ENCODE results near the gene PDK2.

PDK2 gene

DNA sequence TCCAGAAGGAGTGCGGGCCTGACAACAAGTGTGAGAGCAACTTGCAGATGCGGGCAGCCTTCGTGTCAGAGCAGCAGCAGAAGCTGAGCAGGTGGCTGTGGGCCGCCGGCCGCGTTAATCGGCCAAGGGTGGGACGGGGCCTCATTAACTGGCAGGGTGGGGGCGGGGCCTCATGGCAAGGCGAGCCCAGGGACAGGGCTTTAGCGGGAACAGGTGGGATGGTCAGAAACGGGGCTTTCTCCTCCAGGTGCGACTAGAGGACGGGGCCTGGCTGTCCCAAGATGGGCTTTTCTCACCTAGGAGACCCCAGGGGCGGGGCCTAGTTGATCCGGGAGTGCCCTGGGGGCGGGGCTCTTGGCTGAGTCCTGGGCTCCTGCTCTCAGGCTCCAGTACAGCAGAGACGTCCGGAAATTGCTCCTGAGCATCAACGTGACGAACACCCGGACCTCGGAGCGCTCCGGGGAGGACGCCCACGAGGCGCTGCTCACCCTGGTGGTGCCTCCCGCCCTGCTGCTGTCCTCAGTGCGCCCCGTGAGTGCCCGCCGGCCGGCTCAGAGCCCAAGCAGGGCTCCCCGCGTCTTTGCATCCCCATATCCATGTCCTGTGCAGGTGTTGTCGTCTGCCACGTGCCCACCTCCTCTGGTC, 18.4 kb upstream of the PDK2 start:
- no peak for DNase-seq
- Mint-ChIP-seq H3K27me3 (no peaks in the 10 kb centered on the region), H3K4me1 (no peaks in the 10 kb centered on the region), H3K9me3 (no peaks in the 10 kb centered on the region), H3K36me3 (no peaks in the 10 kb centered on the region), H3K4me3 (no peak overlapping the region), H3K27ac (no peak overlapping the region)
- CTCF ChIA-PET: interaction anchor here (1.6 to 2.2 kb wide), 3 partner anchors 11 to 38 kb away, joined by 4 to 20 read pairs (median 7); partner anchors contain the start of gene ITGA3

DNA sequence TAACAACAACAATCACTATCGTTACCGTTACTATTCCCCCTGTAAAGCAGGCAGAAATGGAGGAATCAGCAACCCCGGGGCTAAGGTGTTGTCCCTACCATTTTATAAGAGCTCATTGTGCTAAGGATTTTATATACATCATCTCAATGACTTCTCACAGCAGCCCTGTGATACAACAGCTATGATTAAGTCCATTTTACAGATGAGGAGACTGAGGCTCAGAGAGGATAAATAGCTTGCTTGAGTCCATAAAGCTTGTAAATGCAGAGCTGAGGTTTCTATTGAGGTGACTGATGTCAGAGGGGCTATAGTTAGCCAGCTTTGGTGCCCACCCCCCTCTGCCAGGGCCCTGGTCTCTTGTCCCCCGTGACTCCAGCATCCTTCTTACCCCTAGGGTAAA, 16.7 kb upstream of the PDK2 start:
- no peak for DNase-seq
- CTCF ChIA-PET: interaction anchor here (0.6 to 2.2 kb wide), 5 partner anchors 9 to 60 kb away, joined by 3 to 20 read pairs (median 3); no protein-coding TSS in a partner anchor
- no peak overlapping the region for H3K4me3 Mint-ChIP-seq
- no peaks in the 10 kb centered on the region for H3K4me1 Mint-ChIP-seq
- H3K9me3 Mint-ChIP-seq: no peaks in the 10 kb centered on the region
- H3K27ac Mint-ChIP-seq: no peak overlapping the region
- H3K36me3 Mint-ChIP-seq: no peaks in the 10 kb centered on the region
- H3K27me3 Mint-ChIP-seq: no peaks in the 10 kb centered on the region

DNA sequence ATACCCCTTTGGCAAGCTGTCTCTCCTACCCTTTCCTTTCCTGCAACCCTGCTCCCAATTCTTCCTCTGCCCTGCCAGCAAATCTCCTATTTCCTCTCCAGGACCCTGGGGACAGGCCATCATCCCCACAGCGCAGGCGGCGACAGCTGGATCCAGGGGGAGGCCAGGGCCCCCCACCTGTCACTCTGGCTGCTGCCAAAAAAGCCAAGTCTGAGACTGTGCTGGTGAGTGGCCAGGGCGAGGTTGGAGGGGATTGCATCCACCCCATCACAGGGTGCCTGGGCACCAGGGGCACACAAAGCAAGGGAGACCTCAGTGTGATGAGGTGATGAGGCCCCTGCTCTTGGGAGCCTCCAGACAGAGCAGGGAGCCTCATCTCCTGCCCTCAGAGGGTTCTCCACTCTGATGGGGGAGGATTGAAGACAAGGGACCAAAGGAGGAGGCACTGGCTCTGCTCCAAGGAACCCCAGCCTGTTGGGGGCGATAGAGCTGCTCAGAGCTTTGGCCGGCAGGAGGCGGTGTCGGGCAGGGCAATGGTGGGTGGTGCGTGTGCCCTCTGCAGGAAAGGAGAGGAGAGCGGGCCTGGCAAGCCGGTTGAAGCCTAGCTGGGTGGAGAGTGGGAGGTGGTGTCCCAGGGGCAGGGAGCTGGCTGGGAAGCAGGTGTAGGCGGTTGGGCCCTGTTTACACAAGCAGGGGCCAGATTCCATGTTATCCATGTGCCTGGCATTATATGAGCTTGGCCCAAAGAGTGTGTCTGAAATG, 15.6 kb upstream of the PDK2 start:
- no peak for DNase-seq
- CTCF ChIA-PET: interaction anchor here (1.3 to 2.7 kb wide), 3 partner anchors 12 to 522 kb away, joined by 3 to 12 read pairs (median 4); partner anchors contain the start of gene PDK2
- H3K36me3 Mint-ChIP-seq: no peaks in the 10 kb centered on the region
- no peaks in the 10 kb centered on the region for H3K4me1 Mint-ChIP-seq
- H3K4me3 Mint-ChIP-seq: no peak overlapping the region
- no peaks in the 10 kb centered on the region for H3K27me3 Mint-ChIP-seq
- no peaks in the 10 kb centered on the region for H3K9me3 Mint-ChIP-seq
- H3K27ac Mint-ChIP-seq: no peak overlapping the region

DNA sequence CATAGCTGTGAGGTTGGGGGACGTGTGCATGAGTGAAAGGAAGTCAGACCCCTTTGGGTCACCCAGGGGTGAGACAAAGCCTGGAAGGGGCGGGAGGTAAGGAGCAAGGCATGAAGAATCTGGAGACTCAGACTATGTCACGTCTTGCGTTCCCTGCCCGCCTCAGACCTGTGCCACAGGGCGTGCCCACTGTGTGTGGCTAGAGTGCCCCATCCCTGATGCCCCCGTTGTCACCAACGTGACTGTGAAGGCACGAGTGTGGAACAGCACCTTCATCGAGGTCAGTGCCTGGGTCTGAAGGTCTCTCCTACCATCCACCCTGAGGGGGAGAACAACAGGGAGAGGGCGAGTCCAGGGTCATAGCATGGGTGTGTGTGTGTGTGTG, 15.1 kb upstream of the PDK2 start:
- Mint-ChIP-seq H3K4me1 (no peaks in the 10 kb centered on the region), H3K27me3 (no peaks in the 10 kb centered on the region), H3K27ac (no peak overlapping the region), H3K36me3 (no peaks in the 10 kb centered on the region), H3K9me3 (no peaks in the 10 kb centered on the region), H3K4me3 (no peak overlapping the region)
- CTCF ChIA-PET: interaction anchor here (1.3 to 2.7 kb wide), 3 partner anchors 11 to 523 kb away, joined by 3 to 12 read pairs (median 4); partner anchors contain the start of gene PDK2
- DNase-seq: no peak

DNA sequence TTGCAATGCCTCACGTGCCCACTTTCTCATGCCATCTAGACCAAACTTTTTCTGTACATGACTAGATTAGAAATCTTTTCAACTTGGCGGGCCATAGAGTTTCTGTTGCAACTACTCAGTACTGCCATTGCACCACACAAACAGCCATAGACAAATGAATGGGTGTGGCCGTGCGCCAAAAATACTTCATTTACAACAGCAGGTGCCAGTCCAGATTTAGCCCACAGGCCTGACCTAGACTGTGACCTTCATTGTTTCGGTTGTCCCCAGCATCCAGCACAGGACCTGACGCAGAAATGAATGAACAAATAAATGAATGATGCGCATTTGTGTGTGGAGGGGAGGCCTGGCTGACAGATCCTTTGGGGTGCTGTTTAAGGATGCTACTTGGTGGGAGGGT, 14.3 kb upstream of the PDK2 start:
- Mint-ChIP-seq H3K4me3 (no peak overlapping the region), H3K4me1 (no peaks in the 10 kb centered on the region), H3K27ac (no peak overlapping the region), H3K9me3 (no peaks in the 10 kb centered on the region), H3K27me3 (no peaks in the 10 kb centered on the region), H3K36me3 (no peaks in the 10 kb centered on the region)
- no peak for DNase-seq
- CTCF ChIA-PET: interaction anchor here (1.3 to 2.7 kb wide), 3 partner anchors 11 to 524 kb away, joined by 3 to 12 read pairs (median 4); partner anchors contain the start of gene PDK2

DNA sequence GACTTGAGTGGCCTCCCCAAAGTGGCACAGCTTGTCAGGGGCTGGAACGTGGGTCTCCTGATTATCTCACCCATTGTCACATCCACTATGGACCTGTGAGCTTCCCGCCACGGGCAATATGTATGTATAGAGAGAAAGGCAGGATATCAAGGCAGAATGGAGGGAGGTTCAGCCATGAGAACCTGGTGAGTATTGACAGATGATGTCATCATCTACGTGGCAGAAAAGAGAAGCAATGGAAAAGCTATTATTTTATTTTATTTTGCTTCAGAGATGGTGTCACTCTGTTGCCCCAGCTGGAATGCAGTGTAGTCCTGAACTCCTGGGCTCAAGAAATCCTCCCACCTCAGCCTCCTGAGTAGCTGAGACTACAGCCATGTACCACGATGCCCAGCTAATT, 13.4 kb upstream of the PDK2 start:
- Mint-ChIP-seq H3K36me3 (no peaks in the 10 kb centered on the region), H3K27ac (no peak overlapping the region), H3K4me3 (no peak overlapping the region), H3K9me3 (no peaks in the 10 kb centered on the region), H3K4me1 (no peaks in the 10 kb centered on the region), H3K27me3 (no peaks in the 10 kb centered on the region)
- DNase-seq: no peak
- CTCF ChIA-PET: interaction anchor here (0.6 to 2.7 kb wide), 4 partner anchors 13 to 1250 kb away, joined by 3 to 12 read pairs (median 3); partner anchors contain the start of gene PDK2

DNA sequence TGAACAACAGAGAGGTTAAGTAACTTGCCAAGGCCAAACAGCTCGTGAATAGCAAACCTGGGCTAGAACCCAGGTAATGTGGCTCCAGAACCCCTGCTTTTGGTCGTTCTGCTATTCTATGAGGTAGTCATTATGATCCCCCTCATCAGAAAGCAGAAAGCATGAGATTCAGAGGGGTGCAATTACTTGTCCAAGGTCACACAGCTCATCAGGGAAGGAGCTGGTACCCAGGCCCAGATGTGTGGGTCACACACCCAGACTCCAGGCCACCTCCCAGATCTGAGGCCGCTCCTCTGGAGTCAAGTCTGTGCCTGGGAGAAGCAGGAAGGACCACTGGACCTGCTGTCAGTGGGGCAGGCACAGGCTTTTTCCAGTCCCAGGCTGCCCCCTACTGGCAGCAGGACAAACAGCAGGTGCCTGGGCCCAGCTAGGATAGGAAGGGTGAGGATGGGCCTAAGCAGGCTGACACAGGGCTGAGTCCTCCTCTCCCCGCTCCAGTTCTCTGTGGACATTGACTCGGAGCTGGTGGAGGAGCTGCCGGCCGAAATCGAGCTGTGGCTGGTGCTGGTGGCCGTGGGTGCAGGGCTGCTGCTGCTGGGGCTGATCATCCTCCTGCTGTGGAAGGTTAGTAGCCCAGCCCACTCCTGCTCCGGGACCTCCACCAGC, 7.8 kb upstream of the PDK2 start:
- H3K4me3 Mint-ChIP-seq: no peak overlapping the region
- no peaks in the 10 kb centered on the region for H3K4me1 Mint-ChIP-seq
- no peaks in the 10 kb centered on the region for H3K27me3 Mint-ChIP-seq
- H3K27ac Mint-ChIP-seq: no peak overlapping the region
- CTCF ChIA-PET: interaction anchor here (0.5 to 2.8 kb wide), 35 partner anchors 8 to 230 kb away, joined by 3 to 111 read pairs (median 5); partner anchors contain the start of genes ITGA3 and PDK2
- DNase-seq: peak; percentile 84
- H3K9me3 Mint-ChIP-seq: no peaks in the 10 kb centered on the region
- no peaks in the 10 kb centered on the region for H3K36me3 Mint-ChIP-seq

DNA sequence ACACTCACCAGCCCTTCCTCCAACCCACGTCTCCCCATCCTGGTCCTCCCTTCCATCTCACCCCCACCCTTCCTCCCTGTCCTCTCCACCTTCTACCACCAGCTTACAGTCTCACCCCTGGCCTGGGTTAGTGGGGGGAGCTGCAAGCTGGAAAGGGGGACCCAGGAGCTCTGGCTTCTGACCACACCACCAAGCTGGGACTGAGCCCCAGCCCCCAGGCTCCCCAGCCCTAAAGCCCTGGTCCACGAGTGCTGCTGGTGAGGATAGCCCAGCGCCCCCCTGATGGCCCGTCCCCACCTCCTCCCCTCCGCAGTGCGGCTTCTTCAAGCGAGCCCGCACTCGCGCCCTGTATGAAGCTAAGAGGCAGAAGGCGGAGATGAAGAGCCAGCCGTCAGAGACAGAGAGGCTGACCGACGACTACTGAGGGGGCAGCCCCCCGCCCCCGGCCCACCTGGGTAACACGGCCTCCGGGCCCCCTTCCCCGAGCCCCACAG, 7.2 kb upstream of the PDK2 start:
- no peaks in the 10 kb centered on the region for H3K9me3 Mint-ChIP-seq
- H3K4me1 Mint-ChIP-seq: no peaks in the 10 kb centered on the region
- no peaks in the 10 kb centered on the region for H3K36me3 Mint-ChIP-seq
- no peak overlapping the region for H3K27ac Mint-ChIP-seq
- DNase-seq: no peak
- no peak overlapping the region for H3K4me3 Mint-ChIP-seq
- no peaks in the 10 kb centered on the region for H3K27me3 Mint-ChIP-seq
- CTCF ChIA-PET: interaction anchor here (0.5 to 2.8 kb wide), 32 partner anchors 8 to 230 kb away, joined by 3 to 111 read pairs (median 5); partner anchors contain the start of genes ITGA3 and PDK2

DNA sequence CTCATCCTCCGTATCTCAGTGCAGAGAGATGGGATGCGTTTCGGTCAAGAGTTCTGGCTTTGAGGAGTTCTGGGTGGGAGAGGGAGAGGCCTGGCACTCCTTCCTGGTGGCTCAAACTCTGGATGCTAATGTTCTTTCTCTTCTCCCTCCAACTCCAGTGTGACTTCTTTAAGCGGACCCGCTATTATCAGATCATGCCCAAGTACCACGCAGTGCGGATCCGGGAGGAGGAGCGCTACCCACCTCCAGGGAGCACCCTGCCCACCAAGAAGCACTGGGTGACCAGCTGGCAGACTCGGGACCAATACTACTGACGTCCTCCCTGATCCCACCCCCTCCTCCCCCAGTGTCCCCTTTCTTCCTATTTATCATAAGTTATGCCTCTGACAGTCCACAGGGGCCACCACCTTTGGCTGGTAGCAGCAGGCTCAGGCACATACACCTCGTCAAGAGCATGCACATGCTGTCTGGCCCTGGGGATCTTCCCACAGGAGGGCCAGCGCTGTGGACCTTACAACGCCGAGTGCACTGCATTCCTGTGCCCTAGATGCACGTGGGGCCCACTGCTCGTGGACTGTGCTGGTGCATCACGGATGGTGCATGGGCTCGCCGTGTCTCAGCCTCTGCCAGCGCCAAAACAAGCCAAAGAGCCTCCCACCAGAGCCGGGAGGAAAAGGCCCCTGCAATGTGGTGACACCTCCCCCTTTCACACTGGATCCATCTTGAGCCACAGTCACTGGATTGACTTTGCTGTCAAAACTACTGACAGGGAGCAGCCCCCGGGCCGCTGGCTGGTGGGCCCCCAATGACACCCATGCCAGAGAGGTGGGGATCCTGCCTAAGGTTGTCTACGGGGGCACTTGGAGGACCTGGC, 6.0 kb upstream of the PDK2 start:
- Mint-ChIP-seq H3K4me3 (no peak overlapping the region), H3K27ac (no peak overlapping the region), H3K27me3 (peaks cover 5% of the 10 kb centered on the region), H3K36me3 (no peaks in the 10 kb centered on the region), H3K4me1 (peaks cover 2% of the 10 kb centered on the region), H3K9me3 (no peaks in the 10 kb centered on the region)
- CTCF ChIA-PET: no interaction called here
- no peak for DNase-seq

DNA sequence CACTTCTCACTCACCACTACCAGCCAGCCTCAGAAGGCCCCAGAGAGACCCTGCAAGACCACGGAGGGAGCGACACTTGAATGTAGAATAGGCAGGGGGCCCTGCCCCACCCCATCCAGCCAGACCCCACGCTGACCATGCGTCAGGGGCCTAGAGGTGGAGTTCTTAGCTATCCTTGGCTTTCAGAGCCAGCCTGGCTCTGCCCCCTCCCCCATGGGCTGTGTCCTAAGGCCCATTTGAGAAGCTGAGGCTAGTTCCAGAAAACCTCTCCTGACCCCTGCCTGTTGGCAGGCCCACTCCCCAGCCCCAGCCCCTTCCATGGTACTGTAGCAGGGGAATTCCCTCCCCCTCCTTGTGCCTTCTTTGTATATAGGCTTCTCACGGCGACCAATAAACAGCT, 5.1 kb upstream of the PDK2 start:
- H3K36me3 Mint-ChIP-seq: peaks cover under 1% of the 10 kb centered on the region
- H3K27me3 Mint-ChIP-seq: peaks cover 5% of the 10 kb centered on the region
- CTCF ChIA-PET: interaction anchor here (5.2 kb wide), 1 partner anchor 64 kb away, joined by 27 read pairs; no protein-coding TSS in a partner anchor
- H3K4me3 Mint-ChIP-seq: no peak overlapping the region
- no peak overlapping the region for H3K27ac Mint-ChIP-seq
- no peaks in the 10 kb centered on the region for H3K9me3 Mint-ChIP-seq
- peaks cover 11% of the 10 kb centered on the region for H3K4me1 Mint-ChIP-seq
- DNase-seq: no peak

DNA sequence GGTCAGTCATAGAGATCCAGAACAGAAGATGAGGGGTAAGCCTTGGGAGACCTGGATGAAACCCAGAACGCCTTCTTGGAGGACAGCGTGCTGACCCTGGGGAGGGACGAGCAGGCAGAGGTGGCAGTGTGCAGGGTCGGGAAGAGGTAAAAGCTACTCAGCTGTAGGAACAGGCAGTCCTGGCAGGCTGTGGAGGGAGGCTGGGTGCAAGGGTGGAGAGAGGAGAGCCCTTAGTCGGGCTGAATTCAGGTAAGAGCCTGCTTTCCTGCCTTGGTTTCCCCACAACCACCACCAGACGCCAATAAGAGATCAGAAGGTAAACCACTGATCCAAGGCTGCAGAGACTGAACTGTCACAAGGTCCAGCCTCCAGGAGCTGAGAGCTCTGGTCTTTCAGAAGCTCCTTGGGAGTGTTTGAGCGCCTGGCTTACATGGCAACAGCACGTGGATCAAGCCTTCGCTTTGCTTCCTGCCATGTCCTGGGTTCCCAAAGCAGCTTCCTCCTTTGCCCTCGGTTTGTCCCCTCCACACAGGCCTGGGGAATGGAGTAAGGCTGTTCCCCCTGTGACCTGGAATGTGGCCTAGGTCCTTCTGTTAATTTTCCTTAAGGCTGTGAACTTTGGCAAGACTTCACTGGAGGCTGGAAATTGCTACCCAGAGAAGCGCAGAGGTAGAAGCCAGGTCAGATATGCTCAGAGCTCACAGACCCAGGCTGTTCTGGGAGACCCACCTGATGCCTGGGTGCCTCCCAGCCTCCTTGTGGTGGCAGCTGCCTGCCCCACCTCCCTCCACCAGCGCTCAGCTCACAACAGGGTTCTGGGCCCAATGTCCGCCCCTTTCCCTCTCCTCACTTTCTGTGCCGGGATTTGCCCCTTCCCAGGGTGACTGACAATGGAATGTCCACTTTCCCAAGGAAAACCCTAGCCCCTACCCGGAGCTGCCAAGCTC, 3.9 kb upstream of the PDK2 start:
- Mint-ChIP-seq H3K4me3 (no peak overlapping the region), H3K27ac (no peak overlapping the region), H3K27me3 (peaks cover 5% of the 10 kb centered on the region), H3K9me3 (no peaks in the 10 kb centered on the region), H3K36me3 (peaks cover 1% of the 10 kb centered on the region), H3K4me1 (peaks cover 23% of the 10 kb centered on the region)
- DNase-seq: no peak
- CTCF ChIA-PET: interaction anchor here (1.1 to 5.2 kb wide), 6 partner anchors 11 to 140 kb away, joined by 3 to 27 read pairs (median 5); partner anchors contain the start of gene ITGA3

DNA sequence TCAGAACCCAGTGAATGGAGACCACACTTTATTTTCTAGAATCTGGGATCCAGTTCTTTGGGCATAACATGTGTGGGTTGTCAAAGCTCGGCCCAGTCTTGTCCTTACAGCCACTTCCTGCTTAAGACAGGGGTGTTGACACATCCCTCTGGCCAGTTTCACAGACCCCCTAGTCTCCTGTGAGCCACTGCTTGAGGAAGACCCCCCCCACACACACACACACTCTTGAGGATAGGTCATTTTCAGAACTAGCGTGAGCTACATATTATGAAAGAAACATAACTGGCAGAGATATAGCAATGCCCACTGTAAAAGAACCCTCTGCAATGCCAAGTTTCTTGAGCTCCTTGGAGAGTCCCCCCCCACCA, 3.2 kb upstream of the PDK2 start:
- no peak overlapping the region for H3K27ac Mint-ChIP-seq
- H3K9me3 Mint-ChIP-seq: no peaks in the 10 kb centered on the region
- H3K27me3 Mint-ChIP-seq: peaks cover 5% of the 10 kb centered on the region
- no peak for DNase-seq
- CTCF ChIA-PET: interaction anchor here (1.0 to 5.2 kb wide), 8 partner anchors 12 to 182 kb away, joined by 3 to 27 read pairs (median 6); partner anchors contain the start of genes ITGA3 and TMEM92
- no peak overlapping the region for H3K4me3 Mint-ChIP-seq
- peaks cover 29% of the 10 kb centered on the region for H3K4me1 Mint-ChIP-seq
- peaks cover 1% of the 10 kb centered on the region for H3K36me3 Mint-ChIP-seq

Data from activated naive CD4-positive, alpha-beta T cell treated with anti-CD3 and anti-CD28 coated beads, Interleukin-2, amount 10 ng/mL, durations not matched to agents 7 days and 5 days (primary cell).